H4 (cell line): ENCODE results near the gene CCDC106. TPM values are rescaled to one million over a fixed set of nuclear protein-coding genes. Genes with fewer than 3 reads are reported as not detected.

Experiments
- DNase-seq: peaks from one replicate; pipeline ENCODE4 v3.0.0-alpha.2; 2015; ENCODE audit warnings: low spot score
- total RNA-seq: library from RNA; depleted of rRNA; stranded (reverse); fragments of >200 nt; shearing (Covaris generic); gene quantifications from 2 replicates; pipeline ENCODE4 v1.2.3, GENCODE V29; 2014; rRNA removed

CCDC106 gene
- total RNA-seq, 1 experiment from 2014 or later = 2.4 TPM

DNA sequence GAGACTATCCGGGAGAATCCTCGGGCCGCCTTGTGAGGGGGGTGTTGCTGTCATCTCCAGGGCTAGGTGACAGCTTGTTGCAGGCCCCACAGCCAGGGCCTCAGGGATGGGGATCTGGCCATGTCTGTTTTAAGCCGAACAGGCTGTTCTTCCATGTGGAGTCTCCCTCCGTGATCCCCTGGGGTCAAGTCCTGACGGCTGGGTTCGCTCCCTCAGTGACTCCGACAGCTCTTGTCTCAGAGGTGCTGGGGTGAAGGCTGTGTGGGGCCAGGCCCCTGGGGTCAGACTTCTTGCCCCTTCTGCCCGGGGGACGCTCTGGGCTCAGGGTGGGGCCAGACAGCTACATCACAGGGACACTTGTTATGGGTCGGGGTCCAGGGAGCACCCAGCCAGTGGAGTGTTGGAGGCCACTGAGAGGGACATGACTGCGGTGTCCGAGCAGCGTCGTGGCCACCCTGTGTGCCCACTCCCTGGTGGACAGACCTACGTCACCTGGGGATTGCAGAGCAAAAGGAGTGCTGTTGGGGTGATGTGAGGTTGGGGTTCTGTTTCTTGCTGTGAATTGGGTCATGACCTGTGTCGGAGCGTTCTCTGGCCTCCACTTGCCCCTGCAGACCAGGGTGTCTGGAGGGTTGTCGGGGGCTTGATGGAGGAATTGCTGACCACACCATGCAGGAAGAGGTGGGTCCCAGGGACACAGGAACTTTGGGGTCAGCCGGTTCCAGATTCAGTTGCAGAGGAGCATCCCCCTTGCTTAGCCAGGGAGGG is 48.5 kb downstream of the CCDC106 start:
- DNase-seq = no peak

DNA sequence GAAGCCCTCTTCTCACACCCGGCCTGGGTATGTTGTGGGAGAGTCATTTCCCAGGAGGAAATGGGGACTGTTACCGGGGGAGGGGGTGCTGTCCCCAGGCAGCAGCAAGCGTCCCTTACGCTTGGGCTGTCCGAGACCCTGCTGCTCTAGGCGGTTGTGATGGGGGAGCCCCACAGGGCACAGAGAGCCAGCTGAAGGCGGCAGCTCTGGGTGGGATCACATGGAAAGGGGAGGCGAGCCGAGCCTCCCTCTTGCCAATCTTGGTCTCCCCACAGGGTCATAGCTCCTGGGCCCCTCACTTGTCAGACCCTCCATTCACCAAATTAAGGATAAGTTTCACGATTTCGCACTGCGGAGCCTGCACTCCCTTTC is 49.0 kb downstream of the CCDC106 start:
- DNase-seq = no peak

DNA sequence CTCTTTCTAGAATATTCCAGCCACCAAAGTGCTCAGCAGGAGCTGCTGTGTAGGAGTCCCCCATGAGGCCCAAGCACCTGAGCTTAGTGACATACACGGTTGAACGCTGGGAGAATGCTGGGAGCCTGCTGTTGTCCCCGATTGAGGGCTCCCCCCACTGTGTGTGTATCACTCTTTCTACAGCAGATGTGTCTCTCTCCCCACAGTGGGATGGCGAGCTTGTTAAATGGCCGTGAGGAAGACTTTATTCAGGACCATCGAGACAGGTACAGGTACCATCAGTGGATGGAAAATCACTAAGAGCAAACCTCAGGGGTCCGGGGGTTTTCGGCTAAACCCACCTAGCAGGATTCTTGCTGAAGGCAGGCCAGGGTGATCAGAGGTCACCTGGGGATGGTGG is 49.7 kb downstream of the CCDC106 start:
- no peak for DNase-seq

DNA sequence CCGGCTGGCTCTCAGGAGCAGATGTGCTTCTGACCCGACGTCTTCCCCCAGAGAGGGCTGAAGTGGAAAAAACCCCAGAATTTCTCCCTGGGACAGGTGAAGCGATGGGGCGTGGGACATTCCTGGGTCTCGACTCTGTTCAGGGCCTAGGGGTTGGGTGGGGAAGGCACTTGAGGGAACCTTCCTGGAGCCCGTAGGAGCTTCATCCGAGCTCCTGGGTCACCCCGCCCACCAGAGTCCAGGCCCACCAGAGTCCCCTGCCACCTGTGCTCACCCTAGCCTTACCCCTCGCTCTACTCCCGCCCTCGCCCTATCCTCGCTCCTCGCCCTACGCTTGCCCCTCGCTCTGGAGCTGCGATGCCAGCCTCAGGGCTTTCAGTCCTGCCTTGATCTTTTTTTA is 50.2 kb downstream of the CCDC106 start:
- DNase-seq = no peak

DNA sequence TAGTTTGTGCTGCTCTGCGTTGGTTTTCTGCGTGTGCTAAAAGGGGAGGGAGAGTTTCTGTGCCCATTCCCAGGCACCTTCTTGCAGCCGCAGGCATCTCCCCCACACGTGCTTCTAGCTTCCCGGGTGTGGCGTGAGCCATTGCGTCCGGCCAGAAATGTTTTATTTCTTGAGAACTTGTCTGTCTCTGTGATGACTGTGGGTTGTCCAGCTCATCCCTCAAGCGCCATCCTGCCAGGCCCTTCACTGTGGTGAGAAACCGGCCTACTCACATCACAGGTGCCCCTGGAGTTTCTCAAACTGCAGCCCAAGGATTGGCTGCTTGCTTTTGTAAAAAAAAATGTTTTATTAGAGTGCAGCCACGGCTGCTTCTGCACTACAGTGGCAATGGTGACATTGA is 51.2 kb downstream of the CCDC106 start:
- no peak for DNase-seq

DNA sequence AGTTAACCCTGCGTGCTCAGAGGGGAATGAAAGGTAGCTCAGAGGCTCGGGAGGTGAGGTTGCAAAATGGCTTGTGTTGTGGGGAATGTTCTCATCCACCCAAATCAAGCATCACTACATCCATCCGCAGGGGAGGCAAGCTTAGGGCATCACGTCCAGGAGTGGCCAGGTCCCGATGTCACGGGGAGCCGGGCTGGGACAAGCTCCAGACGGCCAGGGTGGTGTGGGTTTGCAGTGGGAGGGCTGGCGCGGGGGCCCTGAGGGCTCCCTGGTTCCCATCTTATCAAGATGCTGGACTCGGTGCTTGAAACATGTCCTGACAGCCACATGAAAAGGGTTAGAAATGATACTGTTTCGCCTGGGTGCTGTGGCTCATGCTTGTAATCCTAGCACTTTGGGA is 52.8 kb downstream of the CCDC106 start:
- no peak for DNase-seq

DNA sequence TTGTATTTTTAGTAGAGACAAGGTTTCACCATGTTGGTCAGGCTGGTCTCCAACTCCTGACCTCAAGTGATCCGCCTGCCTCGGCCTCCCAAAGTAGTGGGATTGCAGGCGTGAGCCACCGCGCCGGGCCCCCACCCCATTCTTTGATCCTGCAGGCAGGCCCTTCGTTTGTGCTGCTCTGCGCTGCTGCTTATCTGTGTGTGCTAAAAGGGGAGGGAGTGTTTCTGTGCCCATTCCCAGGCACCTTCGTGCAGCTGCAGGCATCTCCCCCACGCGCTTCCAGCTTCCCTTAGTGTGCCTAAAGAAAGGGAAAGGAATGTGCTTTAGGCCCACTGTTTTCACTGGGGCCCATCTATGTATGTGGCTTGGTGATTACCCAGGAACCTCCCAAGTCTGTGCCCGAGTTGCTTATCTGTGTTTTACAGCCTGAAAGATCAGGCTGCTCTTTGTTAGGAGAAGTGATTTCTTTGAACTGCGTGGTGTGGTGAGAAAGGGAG is 54.2 kb downstream of the CCDC106 start:
- no peak for DNase-seq

Other genes starting within 250 kb of the CCDC106 start
- 284 and 324 TPM in 2 replicates for gene UBE2S, start 240.4 kb upstream of the CCDC106 start, total RNA-seq
- not detected in 2 replicates for gene SHISA7, start 204.9 kb upstream of the CCDC106 start, total RNA-seq
- gene ISOC2, start 186.6 kb upstream of the CCDC106 start, total RNA-seq = 187 and 279 TPM in 2 replicates
- not detected in 2 replicates for gene C19orf85, start 183.5 kb upstream of the CCDC106 start, total RNA-seq
- gene ZNF628, start 171.6 kb upstream of the CCDC106 start, total RNA-seq = 1.4 and 3.9 TPM in 2 replicates
- 28.0 and 28.9 TPM in 2 replicates for gene NAT14, start 163.0 kb upstream of the CCDC106 start, total RNA-seq
- gene SSC5D, start 159.8 kb upstream of the CCDC106 start, total RNA-seq = 0.23 and 0.29 TPM in 2 replicates
- not detected in 2 replicates for gene SBK2, start 111.1 kb upstream of the CCDC106 start, total RNA-seq
- gene SBK3, start 102.7 kb upstream of the CCDC106 start, total RNA-seq = not detected in 2 replicates
- gene ZNF579, start 67.4 kb upstream of the CCDC106 start, total RNA-seq = 2.5 and 4.6 TPM in 2 replicates
- 5.1 and 7.8 TPM in 2 replicates for gene FIZ1, start 48.7 kb upstream of the CCDC106 start, total RNA-seq
- gene ZNF524, start 47.9 kb upstream of the CCDC106 start, total RNA-seq = 16.7 and 21.9 TPM in 2 replicates
- 1.0 TPM in 2 replicates for gene ZNF865, start 42.6 kb upstream of the CCDC106 start, total RNA-seq
- 5.2 and 7.2 TPM in 2 replicates for gene ZNF784, start 23.6 kb upstream of the CCDC106 start, total RNA-seq
- 9.6 and 19.2 TPM in 2 replicates for gene ZNF580, start 7.2 kb upstream of the CCDC106 start, total RNA-seq
- gene ZNF581, start 4.6 kb upstream of the CCDC106 start, total RNA-seq = 28.9 and 29.5 TPM in 2 replicates
- 95.5 and 121 TPM in 2 replicates for gene U2AF2, start 6.8 kb downstream of the CCDC106 start, total RNA-seq
- gene EPN1, start 27.0 kb downstream of the CCDC106 start, total RNA-seq = 43.6 and 59.6 TPM in 2 replicates
- gene NLRP9, start 90.2 kb downstream of the CCDC106 start, total RNA-seq = not detected in 2 replicates
- gene RFPL4A, start 110.9 kb downstream of the CCDC106 start, total RNA-seq = 7.7 and 12.4 TPM in 2 replicates
- 1.8 TPM in 1 of 2 replicates, not detected in the other for gene RFPL4AL1, start 120.9 kb downstream of the CCDC106 start, total RNA-seq
- 2.1 and 2.4 TPM in 2 replicates for gene NLRP11, start 183.8 kb downstream of the CCDC106 start, total RNA-seq
- 4.7 and 7.9 TPM in 2 replicates for gene NLRP4, start 188.3 kb downstream of the CCDC106 start, total RNA-seq